PFSK-1 (cell line): ENCODE results near the gene GAREM1.

Source experiments
- FOXP2 ChIP-seq: optimal IDR thresholded peaks from 2 replicates; pipeline ENCODE3; 2011; ENCODE audit warnings: borderline replicate concordance, control low read depth, inconsistent platforms; ENCODE audit not compliant: insufficient read depth; ENCODE audit errors: extremely low read length, extremely low read depth
- POLR2AphosphoS5 ChIP-seq: IDR thresholded peaks from 2 replicates; pipeline ENCODE4 v1.6.1; 2012; ENCODE audit warnings: low read depth, mild to moderate bottlenecking, control low read depth, low read length, moderate library complexity
- SIN3A ChIP-seq: IDR thresholded peaks from 2 replicates; pipeline ENCODE4 v1.6.1; 2012; ENCODE audit warnings: mild to moderate bottlenecking, low read length, moderate library complexity, borderline replicate concordance; ENCODE audit not compliant: insufficient read depth
- TAF1 ChIP-seq: IDR thresholded peaks from 2 replicates; pipeline ENCODE4 v1.6.1; 2012; ENCODE audit warnings: low read length, control low read depth, borderline replicate concordance; ENCODE audit not compliant: insufficient read depth
- TF ChIP-seq, protein P1 (sequence below), 2 experiments: IDR thresholded peaks; 2 replicates each; pipeline versions ENCODE4 v1.6.1 to v1.8.0; 2011 to 2012; ENCODE audit warnings: low read depth in 2 of 2, low read length in 2 of 2, control low read depth in 1 of 2, inconsistent platforms in 1 of 2, mild to moderate bottlenecking in 1 of 2, moderate library complexity in 1 of 2; ENCODE audit not compliant: insufficient read depth in 1 of 2

The GAREM1 gene

DNA sequence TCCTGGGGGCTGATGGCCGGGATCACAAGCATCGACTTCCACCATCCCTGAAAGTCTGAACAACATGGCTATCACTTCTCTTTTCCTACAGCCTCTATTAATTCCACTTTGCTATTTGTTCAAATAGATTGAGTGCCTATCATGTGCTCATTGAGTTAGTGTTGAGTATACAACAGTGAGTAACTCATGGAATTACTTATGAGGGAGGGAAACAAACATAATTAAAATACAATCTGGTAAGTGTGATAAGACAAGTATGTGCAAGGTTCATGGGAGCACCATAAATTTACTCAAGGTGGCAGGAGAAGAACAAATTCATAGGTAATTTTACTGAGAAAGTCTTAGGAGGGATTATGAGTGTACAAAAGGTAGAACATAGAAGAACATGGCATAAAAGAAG lies 194.4 kb downstream of the GAREM1 start:
- TF ChIP-seq FOXP2 = no peak
- no peak for TF ChIP-seq SIN3A
- TF ChIP-seq TAF1 = no peak

DNA sequence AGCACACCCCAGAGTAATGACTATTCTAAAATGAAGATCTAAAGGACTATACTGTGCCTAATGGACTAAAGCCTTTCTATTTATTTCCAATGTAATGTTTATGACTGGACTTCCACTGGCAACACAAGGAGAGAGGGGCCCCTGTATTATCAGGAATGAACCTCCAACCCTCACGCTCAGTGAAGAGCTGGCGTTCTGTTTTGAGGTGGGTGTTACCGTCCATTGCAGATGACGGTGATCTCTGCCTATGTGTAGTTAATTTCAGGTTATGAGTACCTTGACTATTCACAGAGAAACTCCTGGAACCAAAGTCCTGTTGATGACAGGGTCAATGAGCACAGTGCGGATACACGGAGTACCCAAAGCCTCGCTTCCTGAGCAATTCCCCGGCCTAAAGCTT lies 195.5 kb downstream of the GAREM1 start:
- TF ChIP-seq TAF1 (no peak), SIN3A (no peak), POLR2AphosphoS5 (no peak), FOXP2 (no peak)
- TF ChIP-seq, protein P1, sequence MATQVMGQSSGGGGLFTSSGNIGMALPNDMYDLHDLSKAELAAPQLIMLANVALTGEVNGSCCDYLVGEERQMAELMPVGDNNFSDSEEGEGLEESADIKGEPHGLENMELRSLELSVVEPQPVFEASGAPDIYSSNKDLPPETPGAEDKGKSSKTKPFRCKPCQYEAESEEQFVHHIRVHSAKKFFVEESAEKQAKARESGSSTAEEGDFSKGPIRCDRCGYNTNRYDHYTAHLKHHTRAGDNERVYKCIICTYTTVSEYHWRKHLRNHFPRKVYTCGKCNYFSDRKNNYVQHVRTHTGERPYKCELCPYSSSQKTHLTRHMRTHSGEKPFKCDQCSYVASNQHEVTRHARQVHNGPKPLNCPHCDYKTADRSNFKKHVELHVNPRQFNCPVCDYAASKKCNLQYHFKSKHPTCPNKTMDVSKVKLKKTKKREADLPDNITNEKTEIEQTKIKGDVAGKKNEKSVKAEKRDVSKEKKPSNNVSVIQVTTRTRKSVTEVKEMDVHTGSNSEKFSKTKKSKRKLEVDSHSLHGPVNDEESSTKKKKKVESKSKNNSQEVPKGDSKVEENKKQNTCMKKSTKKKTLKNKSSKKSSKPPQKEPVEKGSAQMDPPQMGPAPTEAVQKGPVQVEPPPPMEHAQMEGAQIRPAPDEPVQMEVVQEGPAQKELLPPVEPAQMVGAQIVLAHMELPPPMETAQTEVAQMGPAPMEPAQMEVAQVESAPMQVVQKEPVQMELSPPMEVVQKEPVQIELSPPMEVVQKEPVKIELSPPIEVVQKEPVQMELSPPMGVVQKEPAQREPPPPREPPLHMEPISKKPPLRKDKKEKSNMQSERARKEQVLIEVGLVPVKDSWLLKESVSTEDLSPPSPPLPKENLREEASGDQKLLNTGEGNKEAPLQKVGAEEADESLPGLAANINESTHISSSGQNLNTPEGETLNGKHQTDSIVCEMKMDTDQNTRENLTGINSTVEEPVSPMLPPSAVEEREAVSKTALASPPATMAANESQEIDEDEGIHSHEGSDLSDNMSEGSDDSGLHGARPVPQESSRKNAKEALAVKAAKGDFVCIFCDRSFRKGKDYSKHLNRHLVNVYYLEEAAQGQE (IDR thresholded peaks at IDR 0.05; ENCODE audit: insufficient read depth in 1 of 2, low read depth in 2 of 2, low read length in 2 of 2) = no peak

DNA sequence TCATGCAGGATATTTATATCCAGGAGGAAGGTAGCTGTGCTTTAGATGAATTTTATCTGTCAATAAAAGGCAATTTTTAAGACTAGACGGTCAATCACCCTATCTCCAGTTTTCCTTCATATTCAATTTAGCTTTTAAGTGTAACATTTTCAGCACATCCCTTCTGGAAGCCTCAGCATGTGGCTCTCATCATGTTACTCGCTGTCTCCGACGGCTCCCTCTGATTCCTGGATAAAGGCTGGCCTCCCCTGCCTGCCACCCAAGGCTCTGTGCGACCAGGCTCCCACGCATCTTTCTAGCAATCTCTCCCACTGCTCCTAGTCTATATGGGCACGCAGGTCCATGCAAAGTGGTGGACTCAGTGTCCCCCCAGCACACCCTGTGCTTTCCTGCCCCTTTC lies 196.4 kb downstream of the GAREM1 start:
- TF ChIP-seq SIN3A (no peak), TAF1 (no peak), POLR2AphosphoS5 (no peak), FOXP2 (no peak)
- TF ChIP-seq, protein P1 (IDR thresholded peaks at IDR 0.05; ENCODE audit: insufficient read depth in 1 of 2, low read depth in 2 of 2, low read length in 2 of 2) = no peak

DNA sequence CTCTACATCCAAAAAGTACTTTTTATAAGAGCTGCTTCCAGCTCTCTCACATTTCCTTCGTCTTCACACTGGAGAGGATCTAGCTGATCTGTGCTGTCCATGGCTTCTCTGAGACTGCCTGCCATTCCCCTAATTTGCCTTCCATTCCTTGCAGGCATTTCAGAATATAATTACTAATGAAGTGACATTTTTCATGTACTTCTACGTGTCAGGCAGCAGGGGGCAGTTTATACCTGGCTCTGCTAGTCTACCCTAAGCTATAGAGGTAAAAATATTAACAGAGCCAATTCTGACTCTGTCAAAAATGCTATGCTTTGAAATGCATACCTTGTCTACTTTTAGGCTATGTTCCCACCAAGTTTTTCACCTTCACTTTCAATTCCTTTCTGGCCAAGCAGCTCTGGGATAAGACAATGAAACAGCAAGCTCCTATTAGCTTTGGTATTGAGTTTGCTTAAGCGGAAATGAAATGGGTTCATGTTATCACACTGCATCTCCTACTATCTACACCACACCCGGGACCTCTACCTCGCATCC lies 198.9 kb downstream of the GAREM1 start:
- no peak for TF ChIP-seq FOXP2
- TF ChIP-seq POLR2AphosphoS5 = no peak
- TF ChIP-seq SIN3A = no peak
- TF ChIP-seq, protein P1 (IDR thresholded peaks at IDR 0.05; ENCODE audit: insufficient read depth in 1 of 2, low read depth in 2 of 2, low read length in 2 of 2) = no peak
- no peak for TF ChIP-seq TAF1

DNA sequence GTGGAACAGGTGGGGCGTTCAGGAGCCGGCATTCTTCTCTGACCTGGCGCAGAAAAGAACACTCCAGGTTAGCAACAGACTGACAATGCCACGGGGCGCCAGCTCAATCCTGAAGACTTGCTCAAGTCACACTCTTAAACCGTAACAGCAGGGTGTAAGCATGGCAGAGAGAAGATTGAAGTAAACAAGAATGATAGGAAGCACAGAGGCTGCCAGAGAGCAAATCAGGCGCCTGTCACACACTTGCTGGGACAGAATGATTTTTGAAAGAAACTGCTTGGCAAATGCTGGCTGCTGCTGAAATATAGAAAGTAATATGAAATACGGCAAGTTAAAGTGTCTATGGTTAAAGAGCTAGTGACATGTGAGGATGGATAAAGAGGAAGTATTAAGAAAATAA lies 200.3 kb downstream of the GAREM1 start:
- TF ChIP-seq SIN3A = no peak
- TF ChIP-seq FOXP2 = no peak
- no peak for TF ChIP-seq TAF1
- TF ChIP-seq POLR2AphosphoS5 = no peak
- TF ChIP-seq, protein P1 (IDR thresholded peaks at IDR 0.05; ENCODE audit: insufficient read depth in 1 of 2, low read depth in 2 of 2, low read length in 2 of 2) = no peak
